WTC11 (cell line): ENCODE measurements around the gene ARHGAP44. TPM values are rescaled to one million over a fixed set of nuclear protein-coding genes. Genes with fewer than 3 reads are reported as not detected.
A peak's percentile ranks its signal among the peaks of the same experiment; 100 is the strongest.

Experiments used
- ARID4B ChIP-seq: sonication (generic); formaldehyde crosslinking; IDR thresholded peaks from 2 replicates; pipeline ENCODE4 v1.8.0; 2023; ENCODE audit warnings: missing genetic modification reagents, mild to moderate bottlenecking, borderline replicate concordance
- CREM ChIP-seq: sonication (generic); formaldehyde crosslinking; IDR thresholded peaks from 2 replicates; pipeline ENCODE4 v1.8.1; 2022; ENCODE audit warnings: mild to moderate bottlenecking, missing genetic modification reagents, moderate library complexity
- GABPB1 ChIP-seq: sonication (generic); formaldehyde crosslinking; IDR thresholded peaks from 2 replicates; pipeline ENCODE4 v1.8.1; 2023; ENCODE audit warnings: mild to moderate bottlenecking, missing genetic modification reagents
- HMGXB4 ChIP-seq: sonication (generic); formaldehyde crosslinking; IDR thresholded peaks from 2 replicates; pipeline ENCODE4 v1.8.1; 2023; ENCODE audit warnings: mild to moderate bottlenecking, moderate library complexity, missing genetic modification reagents
- MAX ChIP-seq: sonication (generic); formaldehyde crosslinking; IDR thresholded peaks from 2 replicates; pipeline ENCODE4 v1.8.0; 2022; ENCODE audit warnings: mild to moderate bottlenecking, missing genetic modification reagents
- MLX ChIP-seq: sonication (generic); formaldehyde crosslinking; IDR thresholded peaks from 2 replicates; pipeline ENCODE4 v1.8.1; 2023; ENCODE audit warnings: mild to moderate bottlenecking, missing genetic modification reagents, moderate library complexity
- MXD4 ChIP-seq: fragments of 250-450 bp; sonication (Bioruptor Pico); IDR thresholded peaks from 2 replicates; pipeline ENCODE4 v1.8.0; 2021; ENCODE audit warnings: mild to moderate bottlenecking, moderate library complexity, borderline replicate concordance
- MYBL2 ChIP-seq: sonication (generic); formaldehyde crosslinking; IDR thresholded peaks from 2 replicates; pipeline ENCODE4 v1.8.1; 2023; ENCODE audit warnings: mild to moderate bottlenecking, moderate library complexity, missing genetic modification reagents
- NFYB ChIP-seq: sonication (generic); formaldehyde crosslinking; conservative IDR thresholded peaks from 2 replicates; pipeline ENCODE4 v1.8.0; 2022; ENCODE audit warnings: low read depth, missing genetic modification reagents
- PRDM15 ChIP-seq: sonication (generic); formaldehyde crosslinking; IDR thresholded peaks from 2 replicates; pipeline ENCODE4 v1.8.0; 2022; ENCODE audit warnings: missing genetic modification reagents
- RORB ChIP-seq: fragments of 250-450 bp; sonication (Bioruptor Pico); IDR thresholded peaks from 2 replicates; pipeline ENCODE4 v1.9.0; 2021; ENCODE audit warnings: mild to moderate bottlenecking
- SP1 ChIP-seq: sonication (generic); formaldehyde crosslinking; conservative IDR thresholded peaks from 2 replicates; pipeline ENCODE4 v1.8.1; 2022; ENCODE audit warnings: missing genetic modification reagents
- TCF7 ChIP-seq: sonication (generic); formaldehyde crosslinking; IDR thresholded peaks from 2 replicates; pipeline ENCODE4 v1.8.0; 2022; ENCODE audit warnings: mild to moderate bottlenecking, low read depth, missing genetic modification reagents, moderate library complexity
- USF2 ChIP-seq: sonication (generic); formaldehyde crosslinking; IDR thresholded peaks from 2 replicates; pipeline ENCODE4 v1.8.1; 2023; ENCODE audit warnings: mild to moderate bottlenecking, missing genetic modification reagents, moderate library complexity
- ZBTB21 ChIP-seq: sonication (generic); formaldehyde crosslinking; IDR thresholded peaks from 2 replicates; pipeline ENCODE4 v1.8.1; 2023; ENCODE audit warnings: mild to moderate bottlenecking, missing genetic modification reagents, borderline replicate concordance
- ZNF317 ChIP-seq: sonication (generic); formaldehyde crosslinking; IDR thresholded peaks from 2 replicates; pipeline ENCODE4 v1.8.1; 2023; ENCODE audit warnings: low read depth, mild to moderate bottlenecking, moderate library complexity, missing genetic modification reagents, borderline replicate concordance
- ZNF396 ChIP-seq: fragments of 250-450 bp; sonication (Bioruptor Pico); IDR thresholded peaks from 2 replicates; pipeline ENCODE4 v1.8.0; 2021; ENCODE audit warnings: mild to moderate bottlenecking, moderate library complexity, borderline replicate concordance
- ZNF416 ChIP-seq: fragments of 250-450 bp; sonication (Bioruptor Pico); IDR thresholded peaks from 2 replicates; pipeline ENCODE4 v1.9.0; 2021; ENCODE audit warnings: mild to moderate bottlenecking, inconsistent platforms
- total RNA-seq: library from RNA; stranded (reverse); gene quantifications from 3 replicates; pipeline ENCODE4 v1.2.3, GENCODE V29; 2021

ARHGAP44 gene
- total RNA-seq, 1 experiment from 2014 or later, result 23.8 TPM

- TF ChIP-seq ARID4B (CRISPR knock-in tag) (peak; percentile 92; the same call in 1 of the 2 replicates), GABPB1 (peak; percentile 31; the same call in 1 of the 2 replicates), PRDM15 (CRISPR knock-in tag) (no peak), MLX (CRISPR knock-in tag) (0 out of 2 replicates have a peak, but pooled peaks have one; percentile 43), ZNF317 (0 out of 2 replicates have a peak, but pooled peaks have one; percentile 41), ZBTB21 (CRISPR knock-in tag) (no peak), HMGXB4 (CRISPR knock-in tag) (peak; percentile 85; the same call in 1 of the 2 replicates), ZNF396 (no peak), USF2 (CRISPR knock-in tag) (no peak; the same call in 1 of the 2 replicates), SP1 (CRISPR knock-in tag) (peak; percentile 71), RORB (CRISPR knock-in tag) (no peak), TCF7 (CRISPR knock-in tag) (no peak), NFYB (CRISPR knock-in tag) (peak; percentile 98), MAX (CRISPR knock-in tag) (peak; percentile 88), CREM (CRISPR knock-in tag) (0 out of 2 replicates have a peak, but pooled peaks have one; percentile 65), MYBL2 (CRISPR knock-in tag) (peak; percentile 36; the same call in 1 of the 2 replicates), ZNF416 (CRISPR knock-in tag) (peak; percentile 88), MXD4 (no peak)
Measured at GRCh38 chr17:13017655-13018459, 228.6 kb downstream of the ARHGAP44 start, which contains the start of gene ELAC2 (continued).
